Cardiac fibroblast (primary cell): ENCODE measurements around the gene ACOT13.
A peak's percentile ranks its signal among the peaks of the same experiment; 100 is the strongest.
"Not testable (repeated sequence)": the region's sequence is repeated elsewhere in the genome, so short reads cannot be mapped to it uniquely, and the experiment has no call there.

ENCODE experiments used
- DNase-seq, 2 donors: peaks; one replicate each; pipeline versions ENCODE4 v3.0.0 to v3.0.0-alpha.2; 2010; ENCODE audit warnings: low read depth in 2 of 2
- H3K4me3 ChIP-seq, 2 donors: replicated peaks in 1 of 2; 1 replicate in 1 of 2; 2 replicates in 1 of 2; pipeline ENCODE4 v1.5.1; 2011; ENCODE audit warnings: low read depth in 2 of 2, low read length in 2 of 2, mild to moderate bottlenecking in 2 of 2, moderate library complexity in 1 of 2
- CTCF ChIP-seq: IDR thresholded peaks from one replicate; pipeline ENCODE4 v1.5.1; 2011; ENCODE audit warnings: low read depth, mild to moderate bottlenecking, low read length, inconsistent platforms

The ACOT13 gene

DNA sequence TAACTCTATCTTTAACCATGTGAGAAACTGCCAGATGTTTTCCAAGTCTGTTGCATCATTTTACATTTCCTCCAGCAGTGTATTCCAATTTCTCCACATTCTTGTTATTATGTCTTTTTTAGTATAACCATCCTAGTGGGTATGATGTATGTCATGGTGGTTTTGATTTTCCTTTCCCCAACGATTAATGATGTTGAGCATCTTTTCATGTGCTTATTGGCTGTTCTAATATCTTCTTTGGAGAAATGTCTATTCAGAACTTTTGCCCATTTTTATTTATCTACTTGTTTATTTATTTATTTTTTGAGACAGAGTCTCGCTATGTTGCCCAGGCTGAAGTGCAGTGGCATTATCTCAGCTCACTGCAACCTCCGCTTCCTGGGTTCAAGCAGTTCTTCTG is 56.4 kb downstream of the ACOT13 start:
- no peak for DNase-seq
- TF ChIP-seq CTCF = no peak
- H3K4me3 ChIP-seq = no peak overlapping the region

DNA sequence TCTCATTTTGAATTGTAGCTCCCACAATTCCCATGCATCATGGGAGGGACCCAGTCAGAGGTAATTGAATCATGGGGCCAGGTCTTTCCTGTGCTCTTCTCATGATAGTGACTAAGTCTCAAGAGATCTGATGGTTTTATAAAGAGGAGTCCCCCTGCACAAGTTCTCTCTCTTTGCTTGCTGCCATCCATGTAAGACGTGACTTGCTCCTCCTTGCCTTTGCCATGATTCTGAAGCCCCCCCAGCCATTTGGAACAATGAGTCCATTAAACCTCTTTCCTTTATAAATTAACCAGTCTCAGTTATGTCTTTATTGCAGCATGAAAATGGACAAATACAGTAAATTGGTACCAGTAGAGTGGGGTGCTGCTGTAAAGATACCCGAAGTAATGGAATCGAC is 63.8 kb downstream of the ACOT13 start:
- not testable (repeated sequence) for H3K4me3 ChIP-seq, DNase-seq

DNA sequence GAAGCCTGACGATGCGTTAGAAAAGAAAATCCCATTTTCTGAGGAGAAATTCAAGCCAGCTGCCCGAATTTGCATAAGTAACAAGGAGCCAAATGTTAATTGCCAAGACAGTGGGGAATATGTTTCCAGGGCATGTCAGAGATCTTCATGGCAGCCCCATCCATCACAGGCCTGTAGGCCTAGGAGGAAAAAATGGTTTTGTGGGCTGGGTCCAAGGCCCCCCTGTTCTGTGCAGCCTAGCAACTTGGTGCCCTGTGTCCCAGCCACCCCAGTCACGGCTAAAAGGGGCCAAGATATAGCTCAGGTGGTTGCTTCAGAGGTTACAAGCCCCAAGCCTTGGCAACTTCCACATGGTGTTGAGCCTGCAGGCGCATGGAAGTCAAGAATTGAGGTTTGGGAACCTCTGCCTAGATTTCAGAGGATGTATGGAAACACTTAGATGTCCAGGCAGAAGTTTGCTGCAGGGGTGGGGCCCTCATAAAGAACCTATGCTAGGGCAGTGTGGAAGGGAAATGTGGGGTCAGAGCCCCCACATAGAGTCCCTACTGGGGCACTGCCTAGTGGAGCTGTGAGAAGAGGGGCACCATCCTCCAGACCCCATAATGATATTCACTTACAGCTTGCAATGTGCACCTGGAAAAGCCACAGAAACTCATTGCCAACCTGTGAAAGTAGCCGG is 64.7 kb downstream of the ACOT13 start:
- H3K4me3 ChIP-seq, DNase-seq: not testable (repeated sequence)

DNA sequence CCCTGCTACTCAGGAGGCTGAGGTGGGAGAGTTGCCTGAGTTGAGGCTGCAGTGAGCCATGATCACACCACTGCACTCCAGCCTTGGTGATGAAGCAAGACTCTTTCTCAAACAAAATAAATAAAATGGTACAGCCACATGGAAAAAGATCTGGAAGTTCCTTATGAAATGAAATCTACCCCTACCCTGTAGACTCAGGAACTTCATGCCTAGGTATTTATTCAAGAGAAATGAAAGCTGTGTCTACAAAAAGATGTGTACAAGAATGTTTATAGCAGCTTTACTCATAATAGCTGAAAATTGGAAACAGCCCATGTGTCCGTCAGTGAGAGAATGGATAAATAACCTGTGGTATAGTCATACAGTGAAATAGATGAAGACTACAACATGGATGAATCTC is 67.3 kb downstream of the ACOT13 start:
- no peak for TF ChIP-seq CTCF

GRCh38 chr6:24734710-24735109 is 67.8 kb downstream of the ACOT13 start:
- not testable (repeated sequence) for DNase-seq, H3K4me3 ChIP-seq

More for the DNA sequence above, 67.3 kb downstream of the ACOT13 start:
- no peak for DNase-seq
- H3K4me3 ChIP-seq = no peak overlapping the region

GRCh38 chr6:24738741-24739140 is 71.9 kb downstream of the ACOT13 start:
- no peak overlapping the region for H3K4me3 ChIP-seq
- TF ChIP-seq CTCF = no peak
- DNase-seq = peak in 1 of 2 donors; percentile 56

GRCh38 chr6:24740861-24741260 is 74.0 kb downstream of the ACOT13 start:
- no peak for TF ChIP-seq CTCF
- no peak overlapping the region for H3K4me3 ChIP-seq
- DNase-seq = peak in 1 of 2 donors; percentile 58

DNA sequence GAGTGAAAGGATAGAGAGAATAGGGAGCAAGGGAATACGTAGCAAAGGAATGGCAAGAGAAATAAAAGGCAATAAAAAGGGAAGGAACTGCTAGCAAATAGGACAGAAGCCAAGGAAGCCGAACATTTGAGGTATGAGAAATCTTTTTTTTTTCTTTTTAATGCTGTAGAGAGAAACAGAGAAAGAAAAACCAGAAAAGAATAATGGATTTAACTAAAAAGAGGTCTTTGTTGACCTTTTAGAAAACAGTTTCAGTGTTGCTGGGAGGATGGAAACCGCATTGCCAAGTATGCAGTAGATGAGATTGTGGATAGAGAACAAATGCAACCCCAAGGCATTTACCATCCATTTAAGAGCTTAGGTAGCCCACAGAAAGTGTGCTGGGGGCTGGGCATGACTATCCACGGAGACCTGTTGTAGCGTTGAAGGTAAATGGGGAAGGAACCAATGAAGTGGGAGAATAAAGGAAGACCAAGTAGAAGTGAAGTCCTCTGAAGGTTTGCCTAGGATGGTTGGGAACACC is 75.4 kb downstream of the ACOT13 start:
- H3K4me3 ChIP-seq = no peak overlapping the region
- DNase-seq = no peak
- no peak for TF ChIP-seq CTCF
